HepG2 (cell line): ENCODE data around the gene TRPV4. TPM values are rescaled to one million over a fixed set of nuclear protein-coding genes. Genes with fewer than 3 reads are reported as not detected.
A peak's percentile ranks its signal among the peaks of the same experiment; 100 is the strongest.

Experiments
- ATAC-seq: fragments of 200-7000 bp; cut with Tn5 transposase; 3 replicates; pipeline ENCODE4 v1.9.1; 2020; ENCODE audit warnings: mild to moderate bottlenecking, moderate library complexity
- BruUV-seq: library from RNA; stranded (reverse); fragments of 400-500 nt; replicated peaks from 2 replicates; lab custom pipeline; 2021; lab: Mats Ljungman, UMichigan
- CTCF ChIA-PET: fragments of 300-600 bp; formaldehyde crosslinking; extraction: SDS; loops from one replicate; lab custom pipeline; 2021; ENCODE audit warnings: low total read pairs, inconsistent platforms, low intra/inter-chr PET ratio; lab: Yijun Ruan, JAX
- POLR2A ChIA-PET: fragments of 350-600 bp; sonication (Branson Sonifier 250); formaldehyde crosslinking; loops from one replicate; lab custom pipeline; 2020; ENCODE audit warnings: antibody characterized with exemption, inconsistent platforms; lab: Yijun Ruan, JAX
- DNase-seq: peaks from one replicate; pipeline ENCODE4 v3.0.0-alpha.2; 2015; ENCODE audit warnings: low spot score
- FAIRE-seq: peaks from 3 replicates; lab custom pipeline; 2011; peaks lifted over from hg19 to GRCh38; lab: Jason Lieb, UNC
- H2AFZ ChIP-seq: one replicate; pipeline ENCODE4 v1.6.1; 2011; ENCODE audit warnings: low read length, inconsistent platforms
- H3K27ac ChIP-seq: fragments of 300-600 bp; 3 replicates; pipeline ENCODE4 v1.8.0; 2011; ENCODE audit warnings: mixed run types, mild to moderate bottlenecking, mixed read lengths, low read length, inconsistent platforms; ENCODE audit not compliant: insufficient read depth; ENCODE audit errors: extremely low read length
- H3K27me3 ChIP-seq, 2 experiments: fragments of 200-600 bp in 1 of 2; 2 replicates in 1 of 2; 3 replicates in 1 of 2; pipeline versions ENCODE4 v1.6.0 to v1.8.0; 2011; ENCODE audit warnings: low read length in 2 of 2, mild to moderate bottlenecking in 2 of 2, moderate library complexity in 2 of 2, inconsistent platforms in 1 of 2; ENCODE audit not compliant: insufficient read depth in 2 of 2, control insufficient read depth in 1 of 2
- H3K36me3 ChIP-seq, 2 experiments: fragments of 200-600 bp in 1 of 2; replicated peaks in 1 of 2; 2 replicates in 1 of 2; 3 replicates in 1 of 2; pipeline versions ENCODE4 v1.5.1 to v1.8.0; 2011; ENCODE audit warnings: low read length in 2 of 2, inconsistent platforms in 1 of 2; ENCODE audit not compliant: insufficient read depth in 2 of 2, control insufficient read depth in 1 of 2
- H3K4me1 ChIP-seq: 2 replicates; pipeline ENCODE4 v1.5.1; 2012; ENCODE audit warnings: low read length, inconsistent platforms; ENCODE audit not compliant: insufficient read depth
- H3K4me2 ChIP-seq: 2 replicates; pipeline ENCODE4 v1.6.0; 2011; ENCODE audit warnings: low read depth, low read length, inconsistent platforms
- H3K4me3 ChIP-seq, 3 experiments: fragments of 200-600 bp in 1 of 3; sonication (generic), shearing (Covaris generic) in 1 of 3; replicated peaks in 1 of 3; 2 replicates each; pipeline ENCODE4 v1.5.1; 2011 to 2016; ENCODE audit warnings: low read length in 3 of 3, inconsistent platforms in 2 of 3, low read depth in 2 of 3, mild to moderate bottlenecking in 2 of 3, control low read depth in 1 of 3, mixed read lengths in 1 of 3; ENCODE audit not compliant: insufficient read depth in 1 of 3
- H3K79me2 ChIP-seq: one replicate; pipeline ENCODE4 v1.6.1; 2011; ENCODE audit warnings: low read length, inconsistent platforms; ENCODE audit not compliant: insufficient read depth
- H3K9ac ChIP-seq: 2 replicates; pipeline ENCODE4 v1.6.0; 2011; ENCODE audit warnings: mild to moderate bottlenecking, low read depth, low read length, inconsistent platforms; ENCODE audit not compliant: insufficient read depth
- H3K9me3 ChIP-seq: 2 replicates; pipeline ENCODE4 v1.5.1; 2012; ENCODE audit warnings: mild to moderate bottlenecking, low read length
- H4K20me1 ChIP-seq: 2 replicates; pipeline ENCODE4 v1.6.0; 2011; ENCODE audit warnings: inconsistent platforms, mild to moderate bottlenecking, low read length, moderate library complexity; ENCODE audit not compliant: insufficient read depth
- ATF7 ChIP-seq, 2 experiments: fragments of 450-650 bp in 1 of 2; sonication (generic) in 1 of 2; formaldehyde crosslinking in 1 of 2; IDR thresholded peaks; 2 replicates each; pipeline versions ENCODE4 v1.4.0 to v1.6.1; 2016 to 2020; ENCODE audit warnings: antibody characterized with exemption in 1 of 2, mild to moderate bottlenecking in 1 of 2, missing genetic modification reagents in 1 of 2
- CC2D1A ChIP-seq: sonication (generic); formaldehyde crosslinking; IDR thresholded peaks from 2 replicates; pipeline ENCODE4 v1.8.1; 2023; ENCODE audit warnings: mild to moderate bottlenecking, missing genetic modification reagents
- MTA1 ChIP-seq: sonication (generic); formaldehyde crosslinking; IDR thresholded peaks from 2 replicates; pipeline ENCODE4 v1.4.0; 2020; ENCODE audit warnings: missing genetic modification reagents, mild to moderate bottlenecking, borderline replicate concordance
- PTBP1 ChIP-seq: fragments of 200-400 bp; formaldehyde crosslinking; IDR thresholded peaks from 2 replicates; pipeline ENCODE4 v1.6.1; 2018; ENCODE audit warnings: low read length, low read depth; ENCODE audit not compliant: poor library complexity, severe bottlenecking
- RARA ChIP-seq: IDR thresholded peaks from 2 replicates; pipeline ENCODE4 v1.6.1; 2016; ENCODE audit warnings: missing genetic modification reagents, missing compliant biosample characterization
- SMC3 ChIP-seq: IDR thresholded peaks from 2 replicates; pipeline ENCODE4 v1.6.1; 2011; ENCODE audit warnings: low read length, improper control_type of control experiment
- SP5 ChIP-seq: IDR thresholded peaks from 2 replicates; pipeline ENCODE4 v1.6.1; 2016; ENCODE audit warnings: low read depth, borderline replicate concordance
- STAG1 ChIP-seq: sonication (generic); formaldehyde crosslinking; IDR thresholded peaks from 2 replicates; pipeline ENCODE4 v1.4.0; 2020; ENCODE audit warnings: missing genetic modification reagents
- SUZ12 ChIP-seq: fragments of 150-350 bp; IDR thresholded peaks from 2 replicates; pipeline ENCODE4 v1.6.1; 2014; ENCODE audit warnings: low read depth, low read length
- TMF1 ChIP-seq: sonication (generic); formaldehyde crosslinking; IDR thresholded peaks from 2 replicates; pipeline ENCODE4 v1.8.1; 2022; ENCODE audit warnings: low read depth, missing genetic modification reagents
- ZBTB34 ChIP-seq: sonication (generic); formaldehyde crosslinking; IDR thresholded peaks from 2 replicates; pipeline ENCODE4 v1.8.0; 2022; ENCODE audit warnings: mild to moderate bottlenecking, missing genetic modification reagents
- ZFP82 ChIP-seq: sonication (generic); formaldehyde crosslinking; IDR thresholded peaks from 2 replicates; pipeline ENCODE4 v1.5.1; 2020; ENCODE audit warnings: mild to moderate bottlenecking, missing genetic modification reagents, borderline replicate concordance
- ZMYM3 ChIP-seq: sonication (generic); formaldehyde crosslinking; IDR thresholded peaks from 2 replicates; pipeline ENCODE4 v1.5.1; 2020; ENCODE audit warnings: mild to moderate bottlenecking, missing genetic modification reagents
- ZNF12 ChIP-seq: sonication (generic); formaldehyde crosslinking; IDR thresholded peaks from 2 replicates; pipeline ENCODE4 v1.5.0; 2020; ENCODE audit warnings: missing genetic modification reagents
- ZNF33B ChIP-seq: sonication (generic); formaldehyde crosslinking; IDR thresholded peaks from 2 replicates; pipeline ENCODE4 v1.5.1; 2020; ENCODE audit warnings: mild to moderate bottlenecking, missing genetic modification reagents
- ZNF512 ChIP-seq: sonication (generic); formaldehyde crosslinking; IDR thresholded peaks from 2 replicates; pipeline ENCODE4 v1.4.0; 2020; ENCODE audit warnings: mild to moderate bottlenecking, missing genetic modification reagents
- ZNF598 ChIP-seq: sonication (generic); formaldehyde crosslinking; IDR thresholded peaks from 2 replicates; pipeline ENCODE4 v1.5.1; 2020; ENCODE audit warnings: mild to moderate bottlenecking, missing genetic modification reagents, borderline replicate concordance
- ZNF776 ChIP-seq: sonication (generic); formaldehyde crosslinking; IDR thresholded peaks from 2 replicates; pipeline ENCODE4 v1.4.0; 2020; ENCODE audit warnings: mild to moderate bottlenecking, missing genetic modification reagents
- ZNF879 ChIP-seq: sonication (generic); formaldehyde crosslinking; IDR thresholded peaks from 2 replicates; pipeline ENCODE4 v1.8.1; 2023; ENCODE audit warnings: missing genetic modification reagents
- ZSCAN25 ChIP-seq: sonication (generic); formaldehyde crosslinking; IDR thresholded peaks from 2 replicates; pipeline ENCODE4 v1.8.0; 2022; ENCODE audit warnings: mild to moderate bottlenecking, missing genetic modification reagents
- WGBS: methylation state at CpG from one replicate; pipeline ENCODE4 v1.1.6; 2017; ENCODE audit warnings: low lambda C conversion rate; 5-methylcytosine and 5-hydroxymethylcytosine counted together
- in situ Hi-C: cut with HindIII; loops from 2 replicates; pipeline ENCODE4 v1.10.0; 2017; ENCODE audit warnings: low pct_unique_long_range_greater_than_20kb; ENCODE audit not compliant: extremely low pct_ligation_motif_present
- intact Hi-C: fragments of 100-400 bp; cut with micrococcal nuclease; formaldehyde crosslinking; loops from one replicate; pipeline ENCODE4 v1.10.0; 2022; ENCODE audit not compliant: unreplicated experiment
- polyA plus RNA-seq, 8 experiments: library from polyadenylated mRNA; depleted of rRNA in 3 of 8; stranded (reverse) in 7 of 8; unstranded in 1 of 8; fragments of >200 nt; fragmentation: Illumina TruSeq in 4 of 8; extraction: Trizol in 4 of 8; gene quantifications; 2 replicates each; pipeline versions ENCODE4 v1.2.1 to v1.2.3, GENCODE V29; 2011 to 2016; ENCODE audit warnings: low read depth in 4 of 8, missing spikeins in 1 of 8, mixed read lengths in 1 of 8; ENCODE audit not compliant: insufficient read depth in 1 of 8
- total RNA-seq, 5 experiments: library from RNA; depleted of rRNA; stranded (reverse); fragments of >200 nt; fragmentation: Illumina TruSeq; extraction: Trizol; gene quantifications; 2 replicates each; pipeline ENCODE4 v1.2.3, GENCODE V29; 2016; ENCODE audit warnings: low read depth in 1 of 5
- TF ChIP-seq, protein P1 (sequence below): sonication (generic); formaldehyde crosslinking; IDR thresholded peaks from 2 replicates; pipeline ENCODE4 v1.8.0; 2022; ENCODE audit warnings: mild to moderate bottlenecking, missing genetic modification reagents; ENCODE audit not compliant: insufficient replicate concordance

TRPV4 gene
- total and polyA plus RNA-seq, 2 of the 13 experiments (the other 11 are each of a cell fraction or from before 2014, with no cell fraction given), result 0.66 to 4.7 TPM

DNA sequence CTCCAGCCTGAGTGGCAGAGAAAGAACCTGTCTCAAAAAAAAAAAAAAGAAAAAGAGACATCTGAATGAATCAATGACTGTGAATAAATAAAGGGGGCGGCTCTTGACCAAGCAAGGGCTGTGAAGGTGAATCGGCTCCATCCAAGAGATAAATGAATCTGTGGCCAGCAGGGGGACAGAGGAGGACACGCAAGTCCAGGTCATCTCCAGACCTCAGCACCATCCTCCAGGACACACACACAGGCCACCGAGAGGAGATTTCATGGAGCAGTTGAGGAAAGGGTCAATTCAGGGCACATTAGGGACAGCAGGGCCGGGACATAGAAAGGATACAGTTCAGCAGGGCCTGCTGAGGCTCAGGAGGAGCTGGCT is 21.6 kb downstream of the TRPV4 start:
- no peaks in the 10 kb centered on the region for H3K36me3 ChIP-seq
- ATAC-seq (peak; percentile 85), DNase-seq (peak; percentile 36), FAIRE-seq (no peak)
- H3K27ac ChIP-seq, result no peak overlapping the region
- no peaks in the 10 kb centered on the region for H3K27me3 ChIP-seq
- no peaks in the 10 kb centered on the region for H3K9me3 ChIP-seq
- ChIA-PET CTCF (interaction anchor here (1.6 kb wide), 1 partner anchor 34 kb away, joined by 10 read pairs; no protein-coding TSS in a partner anchor), POLR2A (no interaction called here)
- no peak overlapping the region for H2AFZ ChIP-seq
- no peak overlapping the region for H3K4me2 ChIP-seq
- intact Hi-C loops (no loop called here), in situ Hi-C loops (no loop called here)
- H3K79me2 ChIP-seq, result no peaks in the 10 kb centered on the region
- H3K4me3 ChIP-seq, result no peak overlapping the region
- peaks cover 17% of the 10 kb centered on the region for H3K4me1 ChIP-seq
- WGBS, result 38% methylated on average over 4 of the region's 5 CpGs
- BruUV-seq, result no TSS peak
- H4K20me1 ChIP-seq, result no peaks in the 10 kb centered on the region
- no peak overlapping the region for H3K9ac ChIP-seq
- TF ChIP-seq ZNF512 (CRISPR knock-in tag) (no peak), ZMYM3 (CRISPR knock-in tag) (no peak), ZNF12 (CRISPR knock-in tag) (no peak), ZNF598 (CRISPR knock-in tag) (no peak), PTBP1 (no peak), SMC3 (peak; percentile 58), ZSCAN25 (no peak), ZNF879 (CRISPR knock-in tag) (no peak), SP5 (CRISPR knock-in tag) (no peak), ZNF33B (CRISPR knock-in tag) (no peak), SUZ12 (no peak), STAG1 (CRISPR knock-in tag) (peak; percentile 42), MTA1 (CRISPR knock-in tag) (no peak), ZNF776 (CRISPR knock-in tag) (no peak), ZBTB34 (CRISPR knock-in tag) (no peak), CC2D1A (CRISPR knock-in tag) (no peak), RARA (no peak), ATF7 (IDR thresholded peaks at IDR 0.05) (no peak), ATF7 (CRISPR knock-in tag; IDR thresholded peaks at IDR 0.05) (no peak), ZFP82 (CRISPR knock-in tag) (no peak), TMF1 (CRISPR knock-in tag) (no peak)
- TF ChIP-seq, protein P1, sequence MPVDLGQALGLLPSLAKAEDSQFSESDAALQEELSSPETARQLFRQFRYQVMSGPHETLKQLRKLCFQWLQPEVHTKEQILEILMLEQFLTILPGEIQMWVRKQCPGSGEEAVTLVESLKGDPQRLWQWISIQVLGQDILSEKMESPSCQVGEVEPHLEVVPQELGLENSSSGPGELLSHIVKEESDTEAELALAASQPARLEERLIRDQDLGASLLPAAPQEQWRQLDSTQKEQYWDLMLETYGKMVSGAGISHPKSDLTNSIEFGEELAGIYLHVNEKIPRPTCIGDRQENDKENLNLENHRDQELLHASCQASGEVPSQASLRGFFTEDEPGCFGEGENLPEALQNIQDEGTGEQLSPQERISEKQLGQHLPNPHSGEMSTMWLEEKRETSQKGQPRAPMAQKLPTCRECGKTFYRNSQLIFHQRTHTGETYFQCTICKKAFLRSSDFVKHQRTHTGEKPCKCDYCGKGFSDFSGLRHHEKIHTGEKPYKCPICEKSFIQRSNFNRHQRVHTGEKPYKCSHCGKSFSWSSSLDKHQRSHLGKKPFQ (CRISPR knock-in tag), result no peak
